ENCODE data around the gene IRF8.

IRF8 gene

GRCh38 chr16:85861095-85861825, 37.7 kb upstream of the IRF8 start:
- Histone ChIP-seq H3K4me1 (ENCODE audit: insufficient read depth, low read length) (no peaks in the 10 kb centered on the region), H3K27me3 (ENCODE audit: insufficient read depth, low read length, poor library complexity) (peaks cover 9% of the 10 kb centered on the region)

GRCh38 chr16:85862476-85863383, 36.2 kb upstream of the IRF8 start:
- H3K4me3 ChIP-seq (ENCODE audit: low read depth in 1 of 2, low read length in 2 of 2): no peak overlapping the region
- H2AFZ ChIP-seq (ENCODE audit: low read depth, low read length): no peak overlapping the region
- no peaks in the 10 kb centered on the region for H3K4me1 ChIP-seq (ENCODE audit: insufficient read depth, low read length)
- no peak overlapping the region for H3K4me2 ChIP-seq (ENCODE audit: insufficient read depth, low read length)
- no peaks in the 10 kb centered on the region; the same call in 1 of the 2 replicates for H4K20me1 ChIP-seq (ENCODE audit: insufficient read depth, low read length)
- H3K9ac ChIP-seq (ENCODE audit: low read depth, low read length): no peak overlapping the region
- ATAC-seq (ENCODE audit: insufficient read depth, low read depth): no peak
- no peak for DNase-seq
- H3K79me2 ChIP-seq (ENCODE audit: insufficient read depth, low read length): no peaks in the 10 kb centered on the region
- no peak overlapping the region for H3K27ac ChIP-seq (ENCODE audit: low read length)
- H3K36me3 ChIP-seq (ENCODE audit: insufficient read depth, low read length): no peaks in the 10 kb centered on the region
- H3K9me3 ChIP-seq (ENCODE audit: insufficient read depth, low read length, severe bottlenecking): no peaks in the 10 kb centered on the region
- peaks cover 3% of the 10 kb centered on the region for H3K27me3 ChIP-seq (ENCODE audit: insufficient read depth, low read length, poor library complexity)
- TF ChIP-seq CTCF (IDR thresholded peaks at IDR 0.05; ENCODE audit: borderline replicate concordance, extremely low read depth, low read length, poor library complexity, severe bottlenecking): no peak
- no peak for TF ChIP-seq EZH2 (IDR thresholded peaks at IDR 0.05; ENCODE audit: borderline replicate concordance, low read depth, low read length, severe bottlenecking)

More at GRCh38 chr16:85861095-85861825, 37.7 kb upstream of the IRF8 start:
- H3K9ac ChIP-seq (ENCODE audit: low read depth, low read length): no peak overlapping the region
- H3K9me3 ChIP-seq (ENCODE audit: insufficient read depth, low read length, severe bottlenecking): no peaks in the 10 kb centered on the region
- H2AFZ ChIP-seq (ENCODE audit: low read depth, low read length): no peak overlapping the region
- no peak for TF ChIP-seq EZH2 (IDR thresholded peaks at IDR 0.05; ENCODE audit: borderline replicate concordance, low read depth, low read length, severe bottlenecking)
- no peak for TF ChIP-seq CTCF (IDR thresholded peaks at IDR 0.05; ENCODE audit: borderline replicate concordance, extremely low read depth, low read length, poor library complexity, severe bottlenecking)
- H4K20me1 ChIP-seq (ENCODE audit: insufficient read depth, low read length): no peaks in the 10 kb centered on the region; the same call in 1 of the 2 replicates
- no peaks in the 10 kb centered on the region for H3K79me2 ChIP-seq (ENCODE audit: insufficient read depth, low read length)
- ATAC-seq (ENCODE audit: insufficient read depth, low read depth) (no peak), DNase-seq (no peak)
- H3K4me2 ChIP-seq (ENCODE audit: insufficient read depth, low read length): no peak overlapping the region
- H3K36me3 ChIP-seq (ENCODE audit: insufficient read depth, low read length): no peaks in the 10 kb centered on the region
- H3K27ac ChIP-seq (ENCODE audit: low read length): no peak overlapping the region
- no peak overlapping the region for H3K4me3 ChIP-seq (ENCODE audit: low read depth in 1 of 2, low read length in 2 of 2)

- no peaks in the 10 kb centered on the region for H3K9me3 ChIP-seq (ENCODE audit: insufficient read depth, low read length, severe bottlenecking)
- H3K79me2 ChIP-seq (ENCODE audit: insufficient read depth, low read length): no peaks in the 10 kb centered on the region
Measured at GRCh38 chr16:85863384-85863774, 35.6 kb upstream of the IRF8 start.

More at GRCh38 chr16:85863384-85863774, 35.6 kb upstream of the IRF8 start:
- H3K9ac ChIP-seq (ENCODE audit: low read depth, low read length): no peak overlapping the region
- no peak for TF ChIP-seq EZH2 (IDR thresholded peaks at IDR 0.05; ENCODE audit: borderline replicate concordance, low read depth, low read length, severe bottlenecking)
- no peak for TF ChIP-seq CTCF (IDR thresholded peaks at IDR 0.05; ENCODE audit: borderline replicate concordance, extremely low read depth, low read length, poor library complexity, severe bottlenecking)
- H3K4me1 ChIP-seq (ENCODE audit: insufficient read depth, low read length): no peaks in the 10 kb centered on the region
- no peak overlapping the region for H3K4me2 ChIP-seq (ENCODE audit: insufficient read depth, low read length)
- H4K20me1 ChIP-seq (ENCODE audit: insufficient read depth, low read length): no peaks in the 10 kb centered on the region; the same call in 1 of the 2 replicates
- no peak overlapping the region for H2AFZ ChIP-seq (ENCODE audit: low read depth, low read length)
- ATAC-seq (ENCODE audit: insufficient read depth, low read depth) (no peak), DNase-seq (no peak)
- no peak overlapping the region for H3K4me3 ChIP-seq (ENCODE audit: low read depth in 1 of 2, low read length in 2 of 2)
- peaks cover 3% of the 10 kb centered on the region for H3K27me3 ChIP-seq (ENCODE audit: insufficient read depth, low read length, poor library complexity)
- no peak overlapping the region for H3K27ac ChIP-seq (ENCODE audit: low read length)
- no peaks in the 10 kb centered on the region for H3K36me3 ChIP-seq (ENCODE audit: insufficient read depth, low read length)
